ENCODE measurements around the gene KCTD17. TPM values are rescaled to one million over a fixed set of nuclear protein-coding genes. Genes with fewer than 3 reads are reported as not detected.

The KCTD17 gene
- total RNA-seq, 1 donor from 2014 or later: 39.6 TPM

DNA sequence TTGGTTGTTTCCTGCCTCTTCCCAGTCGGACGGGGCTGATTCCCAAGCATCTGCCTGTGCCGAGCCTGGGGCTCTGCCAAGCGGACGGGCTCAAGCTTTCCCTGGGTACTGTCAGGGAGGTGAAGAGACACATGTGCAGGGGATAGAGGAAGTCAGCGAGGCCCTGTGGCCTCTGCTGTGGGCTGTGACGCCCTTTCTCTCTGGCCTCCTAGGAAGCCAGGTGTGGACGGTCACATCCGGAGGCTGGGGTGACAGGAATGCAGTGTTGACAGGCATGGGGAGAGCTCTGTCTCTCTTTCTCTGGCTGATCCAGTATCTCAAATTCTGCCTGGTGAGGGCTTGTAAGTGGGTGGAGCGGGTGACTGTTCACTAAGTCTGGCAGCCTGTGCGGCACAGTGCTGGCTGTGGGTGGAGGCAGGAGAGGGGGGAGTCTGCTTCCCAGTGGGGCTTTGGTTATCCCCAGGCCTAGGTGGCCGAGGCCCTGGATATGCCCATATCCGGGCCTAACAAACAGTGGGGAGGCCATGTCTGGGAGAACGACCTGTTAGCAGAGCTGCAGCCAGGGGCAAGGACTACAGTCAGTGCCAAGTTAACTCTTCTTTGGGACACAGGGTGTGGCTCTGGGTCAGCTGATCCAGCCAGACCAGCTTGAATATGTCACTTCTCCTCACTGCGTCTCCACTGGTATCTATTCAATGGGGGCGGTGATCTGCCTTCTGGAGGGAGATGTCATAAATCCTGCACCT, 1.9 kb downstream of the KCTD17 start:
- DNase-seq (ENCODE audit: extremely low spot score, unreplicated experiment): no peak
- Mint-ChIP-seq H3K9me3 (ENCODE audit: unreplicated experiment) (no peaks in the 10 kb centered on the region), H3K27me3 (ENCODE audit: unreplicated experiment) (no peaks in the 10 kb centered on the region), H3K27ac (ENCODE audit: unreplicated experiment) (peak overlapping the region; percentile 23), H3K36me3 (ENCODE audit: unreplicated experiment) (peaks cover 9% of the 10 kb centered on the region), H3K4me3 (ENCODE audit: unreplicated experiment) (no peak overlapping the region), H3K4me1 (ENCODE audit: unreplicated experiment) (peaks cover 10% of the 10 kb centered on the region)
- TF ChIP-seq, protein P1, sequence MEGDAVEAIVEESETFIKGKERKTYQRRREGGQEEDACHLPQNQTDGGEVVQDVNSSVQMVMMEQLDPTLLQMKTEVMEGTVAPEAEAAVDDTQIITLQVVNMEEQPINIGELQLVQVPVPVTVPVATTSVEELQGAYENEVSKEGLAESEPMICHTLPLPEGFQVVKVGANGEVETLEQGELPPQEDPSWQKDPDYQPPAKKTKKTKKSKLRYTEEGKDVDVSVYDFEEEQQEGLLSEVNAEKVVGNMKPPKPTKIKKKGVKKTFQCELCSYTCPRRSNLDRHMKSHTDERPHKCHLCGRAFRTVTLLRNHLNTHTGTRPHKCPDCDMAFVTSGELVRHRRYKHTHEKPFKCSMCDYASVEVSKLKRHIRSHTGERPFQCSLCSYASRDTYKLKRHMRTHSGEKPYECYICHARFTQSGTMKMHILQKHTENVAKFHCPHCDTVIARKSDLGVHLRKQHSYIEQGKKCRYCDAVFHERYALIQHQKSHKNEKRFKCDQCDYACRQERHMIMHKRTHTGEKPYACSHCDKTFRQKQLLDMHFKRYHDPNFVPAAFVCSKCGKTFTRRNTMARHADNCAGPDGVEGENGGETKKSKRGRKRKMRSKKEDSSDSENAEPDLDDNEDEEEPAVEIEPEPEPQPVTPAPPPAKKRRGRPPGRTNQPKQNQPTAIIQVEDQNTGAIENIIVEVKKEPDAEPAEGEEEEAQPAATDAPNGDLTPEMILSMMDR (IDR thresholded peaks at IDR 0.05): no peak

DNA sequence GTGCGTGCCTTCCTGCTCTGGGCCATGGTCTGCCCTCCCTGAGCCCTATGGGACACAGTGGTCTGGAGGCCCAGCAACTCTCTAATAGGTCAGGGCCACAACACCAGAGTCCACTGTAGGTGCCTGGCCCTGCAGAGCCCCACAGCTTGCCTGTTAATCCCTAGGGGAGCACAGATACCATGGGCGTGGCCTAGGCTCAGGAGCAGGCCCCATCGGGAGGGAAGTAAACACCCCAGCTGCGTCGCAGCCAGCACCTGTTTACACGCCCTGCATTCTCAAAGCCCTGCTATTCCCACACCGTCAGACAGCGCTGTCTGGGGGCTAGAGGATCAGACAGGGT, 2.5 kb downstream of the KCTD17 start:
- TF ChIP-seq, protein P1 (IDR thresholded peaks at IDR 0.05): no peak
- Mint-ChIP-seq H3K9me3 (ENCODE audit: unreplicated experiment) (no peaks in the 10 kb centered on the region), H3K27ac (ENCODE audit: unreplicated experiment) (no peak overlapping the region), H3K27me3 (ENCODE audit: unreplicated experiment) (no peaks in the 10 kb centered on the region), H3K4me3 (ENCODE audit: unreplicated experiment) (no peak overlapping the region), H3K4me1 (ENCODE audit: unreplicated experiment) (peaks cover 10% of the 10 kb centered on the region), H3K36me3 (ENCODE audit: unreplicated experiment) (peaks cover 9% of the 10 kb centered on the region)
- no peak for DNase-seq (ENCODE audit: extremely low spot score, unreplicated experiment)

DNA sequence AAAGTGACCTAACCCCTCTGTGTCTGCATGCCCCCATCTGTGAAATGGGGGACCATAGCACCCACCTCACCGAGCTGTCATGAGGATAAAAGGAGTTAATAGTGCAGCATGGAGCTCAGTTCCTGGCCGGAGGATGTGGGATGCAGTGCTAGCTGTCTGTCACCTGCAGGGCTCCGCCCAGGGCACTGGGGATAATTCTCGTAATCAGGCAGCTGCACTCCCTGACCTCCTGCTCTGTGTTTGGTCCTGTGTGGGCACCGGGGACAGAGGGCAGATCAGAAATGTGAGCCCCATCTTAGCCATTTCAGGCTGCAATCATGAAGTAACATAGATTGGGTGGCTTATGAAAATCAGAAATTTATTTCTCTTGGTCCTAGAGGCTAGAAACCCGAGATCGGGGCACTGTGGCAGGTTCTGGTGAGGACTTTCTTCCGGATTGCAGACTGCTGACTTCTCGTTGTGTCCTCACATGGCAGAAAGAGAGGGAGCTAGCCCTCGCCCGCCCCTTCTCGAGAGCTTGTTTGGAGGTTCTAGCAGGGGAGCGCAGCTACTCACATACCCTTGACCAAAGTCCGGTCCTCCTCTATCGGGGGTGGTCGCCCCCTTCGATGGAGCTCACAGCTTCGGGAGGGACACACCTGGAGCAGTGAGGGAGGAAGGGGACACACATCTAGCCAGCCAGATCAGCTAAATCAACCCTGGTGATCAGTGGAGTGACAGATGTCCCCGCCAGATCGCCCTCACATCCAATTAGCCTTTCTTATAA, 3.2 kb downstream of the KCTD17 start:
- Mint-ChIP-seq H3K27ac (ENCODE audit: unreplicated experiment) (no peak overlapping the region), H3K36me3 (ENCODE audit: unreplicated experiment) (peaks cover 9% of the 10 kb centered on the region), H3K4me1 (ENCODE audit: unreplicated experiment) (peaks cover 10% of the 10 kb centered on the region), H3K27me3 (ENCODE audit: unreplicated experiment) (no peaks in the 10 kb centered on the region), H3K9me3 (ENCODE audit: unreplicated experiment) (no peaks in the 10 kb centered on the region), H3K4me3 (ENCODE audit: unreplicated experiment) (no peak overlapping the region)
- TF ChIP-seq, protein P1 (IDR thresholded peaks at IDR 0.05): no peak
- DNase-seq (ENCODE audit: extremely low spot score, unreplicated experiment): no peak

DNA sequence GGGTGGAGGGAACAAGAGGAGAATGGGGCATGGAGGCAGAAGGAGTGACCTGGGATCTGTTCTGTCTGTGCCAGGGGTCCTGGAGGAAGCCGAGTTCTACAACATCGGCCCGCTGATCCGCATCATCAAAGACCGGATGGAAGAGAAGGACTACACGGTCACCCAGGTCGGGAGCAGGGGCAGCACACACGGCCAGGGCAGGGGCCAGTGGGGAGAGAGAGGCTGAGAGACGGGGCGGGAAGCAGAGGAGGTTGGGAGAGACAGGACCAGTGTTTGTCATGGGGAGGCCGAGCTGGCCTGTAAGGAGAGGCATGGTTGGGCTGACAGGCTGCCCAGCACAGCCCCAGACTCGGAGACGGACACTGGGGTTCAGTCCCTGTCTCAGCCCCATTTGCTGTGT, 4.7 kb downstream of the KCTD17 start:
- H3K36me3 Mint-ChIP-seq (ENCODE audit: unreplicated experiment): peaks cover 9% of the 10 kb centered on the region

DNA sequence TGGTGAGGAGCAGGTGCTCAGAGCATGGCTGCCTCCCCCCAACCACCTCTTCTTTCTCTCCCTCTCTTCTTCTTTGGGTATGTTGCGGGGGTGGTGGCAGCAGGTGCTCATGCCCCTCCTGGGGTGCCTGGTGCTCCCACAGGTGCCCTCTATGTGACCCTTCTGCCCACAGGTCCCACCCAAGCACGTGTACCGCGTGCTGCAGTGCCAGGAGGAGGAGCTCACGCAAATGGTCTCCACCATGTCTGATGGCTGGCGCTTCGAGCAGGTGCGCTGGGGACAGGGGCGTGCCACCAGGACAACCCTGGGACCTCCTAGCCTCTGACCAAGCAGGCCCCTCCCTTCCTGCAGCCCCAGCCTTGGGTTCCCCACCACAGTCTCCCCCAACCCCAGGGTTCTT, 5.7 kb downstream of the KCTD17 start:
- DNase-seq (ENCODE audit: extremely low spot score, unreplicated experiment): no peak
- Mint-ChIP-seq H3K36me3 (ENCODE audit: unreplicated experiment) (peaks cover 9% of the 10 kb centered on the region), H3K27me3 (ENCODE audit: unreplicated experiment) (no peaks in the 10 kb centered on the region), H3K4me1 (ENCODE audit: unreplicated experiment) (peaks cover 6% of the 10 kb centered on the region), H3K9me3 (ENCODE audit: unreplicated experiment) (no peaks in the 10 kb centered on the region), H3K4me3 (ENCODE audit: unreplicated experiment) (no peak overlapping the region), H3K27ac (ENCODE audit: unreplicated experiment) (no peak overlapping the region)
- TF ChIP-seq, protein P1 (IDR thresholded peaks at IDR 0.05): no peak

More for the DNA sequence above, 4.7 kb downstream of the KCTD17 start:
- no peaks in the 10 kb centered on the region for H3K9me3 Mint-ChIP-seq (ENCODE audit: unreplicated experiment)
- H3K4me1 Mint-ChIP-seq (ENCODE audit: unreplicated experiment): peaks cover 9% of the 10 kb centered on the region
- H3K27me3 Mint-ChIP-seq (ENCODE audit: unreplicated experiment): no peaks in the 10 kb centered on the region
- no peak overlapping the region for H3K27ac Mint-ChIP-seq (ENCODE audit: unreplicated experiment)
- no peak overlapping the region for H3K4me3 Mint-ChIP-seq (ENCODE audit: unreplicated experiment)
- no peak for DNase-seq (ENCODE audit: extremely low spot score, unreplicated experiment)
- TF ChIP-seq, protein P1 (IDR thresholded peaks at IDR 0.05): no peak
